Measurements from ENCODE around the gene TCP10L.
A peak's percentile ranks its signal among the peaks of the same experiment; 100 is the strongest.

TCP10L gene

GRCh38 chr21:32569261-32570230 lies 15.8 kb downstream of the TCP10L start (continued):
- TF ChIP-seq ZNF639 (tag by site-specific recombination; IDR thresholded peaks at IDR 0.05) (peak; percentile 27; the same call in 1 of the 2 replicates), ZNF211 (tag by site-specific recombination; IDR thresholded peaks at IDR 0.05; ENCODE audit: low read depth) (no peak), ZNF16 (tag by site-specific recombination; IDR thresholded peaks at IDR 0.05; ENCODE audit: low read depth) (no peak), CTCF (tag by site-specific recombination; IDR thresholded peaks at IDR 0.05) (peak; percentile 81), ZNF324 (tag by site-specific recombination; IDR thresholded peaks at IDR 0.05) (peak; percentile 68; the same call in 1 of the 2 replicates), PBX3 (CRISPR knock-in tag; IDR thresholded peaks at IDR 0.05) (peak; percentile 75; the same call in 1 of the 2 replicates), ZNF23 (tag by site-specific recombination; IDR thresholded peaks at IDR 0.05; ENCODE audit: borderline replicate concordance) (no peak), ZNF514 (tag by site-specific recombination; IDR thresholded peaks at IDR 0.05) (no peak), KLF9 (tag by site-specific recombination; IDR thresholded peaks at IDR 0.05; ENCODE audit: low read depth) (peak; percentile 73), HIC1 (tag by site-specific recombination; IDR thresholded peaks at IDR 0.05) (no peak), SP2 (tag by site-specific recombination; IDR thresholded peaks at IDR 0.05) (peak; percentile 81), REPIN1 (tag by site-specific recombination; IDR thresholded peaks at IDR 0.05; ENCODE audit: low read depth) (peak; percentile 46; the same call in 1 of the 2 replicates), PATZ1 (tag by site-specific recombination; IDR thresholded peaks at IDR 0.05) (peak; percentile 90)
- TF ChIP-seq, protein P1, sequence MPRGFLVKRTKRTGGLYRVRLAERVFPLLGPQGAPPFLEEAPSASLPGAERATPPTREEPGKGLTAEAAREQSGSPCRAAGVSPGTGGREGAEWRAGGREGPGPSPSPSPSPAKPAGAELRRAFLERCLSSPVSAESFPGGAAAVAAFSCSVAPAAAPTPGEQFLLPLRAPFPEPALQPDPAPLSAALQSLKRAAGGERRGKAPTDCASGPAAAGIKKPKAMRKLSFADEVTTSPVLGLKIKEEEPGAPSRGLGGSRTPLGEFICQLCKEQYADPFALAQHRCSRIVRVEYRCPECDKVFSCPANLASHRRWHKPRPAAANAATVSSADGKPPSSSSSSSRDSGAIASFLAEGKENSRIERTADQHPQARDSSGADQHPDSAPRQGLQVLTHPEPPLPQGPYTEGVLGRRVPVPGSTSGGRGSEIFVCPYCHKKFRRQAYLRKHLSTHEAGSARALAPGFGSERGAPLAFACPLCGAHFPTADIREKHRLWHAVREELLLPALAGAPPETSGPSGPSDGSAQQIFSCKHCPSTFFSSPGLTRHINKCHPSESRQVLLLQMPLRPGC (tag by site-specific recombination; IDR thresholded peaks at IDR 0.05): no peak
- TF ChIP-seq, protein P2, sequence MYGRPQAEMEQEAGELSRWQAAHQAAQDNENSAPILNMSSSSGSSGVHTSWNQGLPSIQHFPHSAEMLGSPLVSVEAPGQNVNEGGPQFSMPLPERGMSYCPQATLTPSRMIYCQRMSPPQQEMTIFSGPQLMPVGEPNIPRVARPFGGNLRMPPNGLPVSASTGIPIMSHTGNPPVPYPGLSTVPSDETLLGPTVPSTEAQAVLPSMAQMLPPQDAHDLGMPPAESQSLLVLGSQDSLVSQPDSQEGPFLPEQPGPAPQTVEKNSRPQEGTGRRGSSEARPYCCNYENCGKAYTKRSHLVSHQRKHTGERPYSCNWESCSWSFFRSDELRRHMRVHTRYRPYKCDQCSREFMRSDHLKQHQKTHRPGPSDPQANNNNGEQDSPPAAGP (tag by site-specific recombination; IDR thresholded peaks at IDR 0.05): peak; percentile 34; the same call in 1 of the 2 replicates
